SK-N-SH (cell line): Measurements from ENCODE around the gene NRIP1.

Source experiments
- ELF1 ChIP-seq: IDR thresholded peaks from 2 replicates; pipeline ENCODE4 v1.4.0; 2012
- FOXJ3 ChIP-seq: sonication (generic); formaldehyde crosslinking; IDR thresholded peaks from 2 replicates; pipeline ENCODE4 v1.5.1; 2020; ENCODE audit warnings: mild to moderate bottlenecking, missing genetic modification reagents
- POLR2AphosphoS5 ChIP-seq: IDR thresholded peaks from 2 replicates; pipeline ENCODE4 v1.6.1; 2012; ENCODE audit warnings: low read depth, low read length
- TF ChIP-seq, protein P1 (sequence below): IDR thresholded peaks from 2 replicates; pipeline ENCODE4 v1.4.0; 2012; ENCODE audit warnings: low read depth
- TF ChIP-seq, protein P2 (sequence below): fragments of 200-600 bp; sonication (generic); IDR thresholded peaks from 2 replicates; pipeline ENCODE4 v1.6.1; 2017; ENCODE audit warnings: antibody characterized with exemption, mild to moderate bottlenecking, moderate library complexity

DNA sequence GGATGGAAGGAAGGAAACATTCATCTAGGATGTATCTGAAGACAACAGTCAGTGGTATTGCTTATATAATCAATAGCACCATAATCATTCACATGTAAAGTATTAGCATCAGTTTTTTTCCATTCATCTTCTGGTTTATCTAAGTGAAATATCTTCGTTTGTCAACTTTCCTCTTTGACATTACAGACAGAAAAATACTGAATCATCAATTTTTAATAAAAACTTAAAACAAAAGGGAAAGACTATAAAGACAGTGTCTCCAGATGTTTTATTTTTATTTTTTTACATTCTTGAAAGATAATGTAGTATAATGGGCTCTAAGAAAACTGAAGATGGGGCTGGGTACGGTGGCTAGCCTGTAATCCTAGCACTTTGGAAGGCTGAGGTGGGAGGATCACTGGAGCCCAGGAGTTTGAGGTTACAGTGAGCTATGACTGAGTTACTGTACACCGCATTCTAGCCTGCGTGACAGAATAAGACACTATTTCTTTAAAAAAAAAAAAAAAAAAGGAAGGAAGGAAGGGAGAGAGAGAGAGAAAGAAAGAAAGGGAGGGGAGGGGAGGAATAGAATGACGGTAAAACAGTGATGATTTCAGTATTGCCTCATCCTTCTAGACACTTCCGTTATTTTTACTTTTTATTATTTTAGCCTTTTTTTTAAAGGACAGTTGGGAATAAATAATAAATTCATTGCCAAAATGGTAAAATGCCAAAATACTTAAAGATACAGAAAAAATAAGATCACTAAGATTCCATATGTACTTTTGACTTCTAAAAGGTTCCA, 89.5 kb downstream of the NRIP1 start:
- TF ChIP-seq, protein P1, sequence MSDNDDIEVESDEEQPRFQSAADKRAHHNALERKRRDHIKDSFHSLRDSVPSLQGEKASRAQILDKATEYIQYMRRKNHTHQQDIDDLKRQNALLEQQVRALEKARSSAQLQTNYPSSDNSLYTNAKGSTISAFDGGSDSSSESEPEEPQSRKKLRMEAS: no peak
- TF ChIP-seq FOXJ3 (CRISPR knock-in tag) (no peak), ELF1 (no peak), POLR2AphosphoS5 (no peak)
- TF ChIP-seq, protein P2, sequence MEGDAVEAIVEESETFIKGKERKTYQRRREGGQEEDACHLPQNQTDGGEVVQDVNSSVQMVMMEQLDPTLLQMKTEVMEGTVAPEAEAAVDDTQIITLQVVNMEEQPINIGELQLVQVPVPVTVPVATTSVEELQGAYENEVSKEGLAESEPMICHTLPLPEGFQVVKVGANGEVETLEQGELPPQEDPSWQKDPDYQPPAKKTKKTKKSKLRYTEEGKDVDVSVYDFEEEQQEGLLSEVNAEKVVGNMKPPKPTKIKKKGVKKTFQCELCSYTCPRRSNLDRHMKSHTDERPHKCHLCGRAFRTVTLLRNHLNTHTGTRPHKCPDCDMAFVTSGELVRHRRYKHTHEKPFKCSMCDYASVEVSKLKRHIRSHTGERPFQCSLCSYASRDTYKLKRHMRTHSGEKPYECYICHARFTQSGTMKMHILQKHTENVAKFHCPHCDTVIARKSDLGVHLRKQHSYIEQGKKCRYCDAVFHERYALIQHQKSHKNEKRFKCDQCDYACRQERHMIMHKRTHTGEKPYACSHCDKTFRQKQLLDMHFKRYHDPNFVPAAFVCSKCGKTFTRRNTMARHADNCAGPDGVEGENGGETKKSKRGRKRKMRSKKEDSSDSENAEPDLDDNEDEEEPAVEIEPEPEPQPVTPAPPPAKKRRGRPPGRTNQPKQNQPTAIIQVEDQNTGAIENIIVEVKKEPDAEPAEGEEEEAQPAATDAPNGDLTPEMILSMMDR: no peak
